OCI-LY7 (cell line): Measurements from ENCODE around the gene CYFIP1. TPM values are rescaled to one million over a fixed set of nuclear protein-coding genes. Genes with fewer than 3 reads are reported as not detected.

Experiments
- BruUV-seq: library from RNA; stranded (reverse); fragments of 400-500 nt; replicated peaks from 2 replicates; lab custom pipeline; 2021; lab: Mats Ljungman, UMichigan
- CTCF ChIA-PET: fragments of 300-600 bp; sonication (Branson Sonifier 250); formaldehyde crosslinking; loops from one replicate; lab custom pipeline; 2022; ENCODE audit warnings: antibody characterized with exemption; ENCODE audit not compliant: unreplicated experiment; lab: Charles Lee
- POLR2A ChIA-PET: fragments of 300-600 bp; sonication (Branson Sonifier 250); formaldehyde crosslinking; loops from one replicate; lab custom pipeline; 2022; ENCODE audit warnings: antibody characterized with exemption; lab: Charles Lee
- DNase-seq: peaks from one replicate; pipeline ENCODE4 v3.0.0-alpha.2; 2015; ENCODE audit warnings: low spot score
- H2AFZ ChIP-seq: fragments of 200-600 bp; sonication (generic), shearing (Covaris generic); 2 replicates; pipeline ENCODE4 v1.6.1; 2014; ENCODE audit warnings: mild to moderate bottlenecking, antibody characterized with exemption, low read length, moderate library complexity
- H3K27ac ChIP-seq: fragments of 200-600 bp; sonication (generic); 2 replicates; pipeline ENCODE4 v1.5.1; 2014; ENCODE audit warnings: mixed run types, low read depth, mild to moderate bottlenecking, moderate library complexity, low read length, inconsistent platforms; ENCODE audit not compliant: poor library complexity, severe bottlenecking
- H3K36me3 ChIP-seq: fragments of 200-600 bp; sonication (generic); 2 replicates; pipeline ENCODE4 v1.6.1; 2014; ENCODE audit warnings: mild to moderate bottlenecking, antibody characterized with exemption, low read length, moderate library complexity, mixed read lengths; ENCODE audit not compliant: insufficient read depth
- H3K4me1 ChIP-seq: fragments of 200-600 bp; sonication (generic); 2 replicates; pipeline ENCODE4 v1.5.1; 2014; ENCODE audit warnings: mild to moderate bottlenecking, low read length; ENCODE audit not compliant: insufficient read depth, poor library complexity, severe bottlenecking
- H3K4me2 ChIP-seq: fragments of 200-600 bp; sonication (generic); 2 replicates; pipeline ENCODE4 v1.6.1; 2014; ENCODE audit warnings: mild to moderate bottlenecking, low read length
- H3K4me3 ChIP-seq: fragments of 200-600 bp; sonication (generic); 2 replicates; pipeline ENCODE4 v1.5.1; 2014; ENCODE audit warnings: mild to moderate bottlenecking, low read depth, low read length; ENCODE audit not compliant: poor library complexity, severe bottlenecking
- H3K79me2 ChIP-seq: fragments of 200-600 bp; sonication (generic); 2 replicates; pipeline ENCODE4 v1.6.1; 2016; ENCODE audit warnings: low read depth, mild to moderate bottlenecking, low read length, moderate library complexity, mixed read lengths; ENCODE audit not compliant: insufficient read depth
- H3K9me2 ChIP-seq: fragments of 200-600 bp; sonication (generic); 2 replicates; pipeline ENCODE4 v1.6.1; 2016; ENCODE audit warnings: mild to moderate bottlenecking, low read length, mixed read lengths; ENCODE audit not compliant: insufficient read depth
- H3K9me3 ChIP-seq: fragments of 200-600 bp; sonication (generic); 2 replicates; pipeline ENCODE4 v1.6.1; 2014; ENCODE audit warnings: mild to moderate bottlenecking, mixed run types, low read length, mixed read lengths
- H4K20me1 ChIP-seq: fragments of 200-600 bp; sonication (generic); 2 replicates; pipeline ENCODE4 v1.6.1; 2014; ENCODE audit warnings: mild to moderate bottlenecking, antibody characterized with exemption, low read length, moderate library complexity, mixed read lengths; ENCODE audit not compliant: insufficient read depth
- EZH2phosphoT487 ChIP-seq: fragments of 200-600 bp; sonication (generic); IDR thresholded peaks from 2 replicates; pipeline ENCODE4 v1.6.1; 2018; ENCODE audit warnings: low read depth, borderline replicate concordance, mild to moderate bottlenecking, mixed run types, antibody characterized with exemption, low read length, moderate library complexity, mixed read lengths
- intact Hi-C: fragments of 100-400 bp; cut with micrococcal nuclease; formaldehyde crosslinking; loops from one replicate; pipeline ENCODE4 v1.10.0; 2022; ENCODE audit not compliant: unreplicated experiment
- total RNA-seq, 2 experiments: library from RNA; depleted of rRNA in 1 of 2; stranded (reverse); fragments of >200 nt in 1 of 2; shearing (Covaris generic) in 1 of 2; gene quantifications; 2 replicates each; pipeline ENCODE4 v1.2.3, GENCODE V29; 2014 to 2022
- TF ChIP-seq, protein P1 (sequence below): fragments of 200-600 bp; sonication (generic); conservative IDR thresholded peaks from 2 replicates; pipeline ENCODE4 v1.5.1; 2014; ENCODE audit warnings: mild to moderate bottlenecking, antibody characterized with exemption, low read length, moderate library complexity, mixed read lengths

CYFIP1 gene
- total RNA-seq, 2 experiments from 2014 or later = 0.98 to 1.3 TPM

DNA sequence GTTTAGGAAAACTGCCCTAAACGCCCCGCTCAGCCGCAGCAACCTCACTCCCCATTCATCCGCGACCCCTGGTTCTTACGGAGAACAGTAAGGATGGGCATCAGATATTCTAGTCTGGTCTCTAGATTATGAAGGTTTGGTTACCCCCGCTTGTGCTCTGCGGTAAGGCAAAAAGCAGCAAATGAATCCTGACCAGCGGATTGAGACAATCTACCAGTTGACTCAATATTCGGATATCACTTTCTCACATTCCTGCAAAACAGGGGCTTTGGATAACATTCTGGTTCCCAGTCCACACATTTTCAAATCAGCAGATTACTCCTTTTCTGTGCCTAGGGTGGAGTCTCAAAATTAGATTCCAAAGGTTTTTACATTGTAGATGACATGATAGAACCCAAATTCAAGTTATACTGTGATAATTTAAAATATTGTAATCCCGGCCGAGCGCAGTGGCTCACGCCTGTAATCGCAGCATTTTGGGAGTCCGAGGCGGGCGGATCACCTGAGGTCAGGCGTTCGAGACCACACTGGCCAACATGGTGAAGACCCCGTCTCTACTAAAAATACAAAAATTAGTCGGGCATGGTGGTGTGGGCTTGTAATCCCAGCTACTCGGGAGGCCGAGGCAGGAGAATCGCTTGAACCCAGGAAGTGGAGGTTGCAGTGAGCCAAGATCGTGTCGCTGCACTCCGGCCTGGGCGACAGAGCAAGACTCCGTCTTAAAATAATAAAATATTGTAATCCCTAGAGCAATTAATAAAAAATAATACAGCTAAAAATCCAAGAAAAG is 1.1 kb upstream of the CYFIP1 start:
- no peaks in the 10 kb centered on the region for H3K4me1 ChIP-seq
- POLR2A ChIA-PET = no interaction called here

DNA sequence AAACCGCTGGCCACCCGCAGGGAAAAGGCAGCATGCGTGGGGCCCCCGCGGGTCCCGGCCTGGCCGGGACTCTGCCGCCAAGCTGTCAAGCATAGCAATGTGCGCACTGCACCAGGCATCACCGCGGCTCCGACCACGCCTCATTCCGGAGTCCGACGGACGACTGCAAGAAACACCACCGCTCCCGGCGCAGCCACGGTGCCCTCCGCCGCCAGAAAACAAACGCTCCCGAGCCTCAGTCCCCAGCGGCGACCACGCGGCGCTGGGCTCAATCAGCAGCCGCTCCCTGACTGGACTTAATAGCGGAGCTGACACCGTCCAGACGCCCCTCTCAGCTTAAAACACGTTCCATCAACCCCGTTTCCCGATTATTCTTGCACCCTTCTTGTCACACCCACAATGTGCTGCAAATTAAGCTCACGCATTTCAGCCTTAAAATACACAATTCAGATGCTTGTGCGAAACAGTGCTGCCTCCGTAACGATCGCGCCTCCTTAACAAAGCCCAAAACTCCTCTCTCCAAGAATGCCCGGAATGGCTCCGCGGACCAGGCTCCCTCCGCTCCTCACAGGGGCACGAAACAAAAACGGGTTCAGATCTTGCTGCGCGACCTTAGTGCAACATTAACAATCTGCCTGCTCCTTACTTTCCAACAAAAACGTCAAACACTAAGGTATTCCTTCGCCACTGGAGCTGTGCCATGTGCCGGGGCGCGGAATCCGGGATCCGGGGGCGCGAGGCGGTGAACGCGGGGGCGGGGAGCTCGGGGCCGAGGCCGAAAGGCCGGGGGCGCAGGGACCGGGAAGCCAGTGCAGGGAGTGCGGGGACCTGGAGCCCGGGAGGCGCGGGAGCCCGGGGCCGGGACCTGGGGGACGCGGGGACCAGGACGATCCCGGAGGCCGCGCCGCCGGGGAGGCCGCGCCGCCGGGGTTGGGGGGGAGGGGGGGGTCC is 655 bp downstream of the CYFIP1 start:
- ChIA-PET POLR2A (no interaction called here), CTCF (no interaction called here)
- intact Hi-C loops = no loop called here
- no peak for DNase-seq
- no peaks in the 10 kb centered on the region for H3K36me3 ChIP-seq
- no peak overlapping the region for H2AFZ ChIP-seq
- H3K4me2 ChIP-seq = no peak overlapping the region
- no TSS peak for BruUV-seq
- no peaks in the 10 kb centered on the region for H3K9me2 ChIP-seq
- no peaks in the 10 kb centered on the region for H4K20me1 ChIP-seq
- TF ChIP-seq, protein P1, sequence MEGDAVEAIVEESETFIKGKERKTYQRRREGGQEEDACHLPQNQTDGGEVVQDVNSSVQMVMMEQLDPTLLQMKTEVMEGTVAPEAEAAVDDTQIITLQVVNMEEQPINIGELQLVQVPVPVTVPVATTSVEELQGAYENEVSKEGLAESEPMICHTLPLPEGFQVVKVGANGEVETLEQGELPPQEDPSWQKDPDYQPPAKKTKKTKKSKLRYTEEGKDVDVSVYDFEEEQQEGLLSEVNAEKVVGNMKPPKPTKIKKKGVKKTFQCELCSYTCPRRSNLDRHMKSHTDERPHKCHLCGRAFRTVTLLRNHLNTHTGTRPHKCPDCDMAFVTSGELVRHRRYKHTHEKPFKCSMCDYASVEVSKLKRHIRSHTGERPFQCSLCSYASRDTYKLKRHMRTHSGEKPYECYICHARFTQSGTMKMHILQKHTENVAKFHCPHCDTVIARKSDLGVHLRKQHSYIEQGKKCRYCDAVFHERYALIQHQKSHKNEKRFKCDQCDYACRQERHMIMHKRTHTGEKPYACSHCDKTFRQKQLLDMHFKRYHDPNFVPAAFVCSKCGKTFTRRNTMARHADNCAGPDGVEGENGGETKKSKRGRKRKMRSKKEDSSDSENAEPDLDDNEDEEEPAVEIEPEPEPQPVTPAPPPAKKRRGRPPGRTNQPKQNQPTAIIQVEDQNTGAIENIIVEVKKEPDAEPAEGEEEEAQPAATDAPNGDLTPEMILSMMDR = no peak
- TF ChIP-seq EZH2phosphoT487 = no peak
- H3K9me3 ChIP-seq = no peaks in the 10 kb centered on the region
- no peaks in the 10 kb centered on the region for H3K79me2 ChIP-seq
- H3K4me3 ChIP-seq = no peak overlapping the region
- no peak overlapping the region for H3K27ac ChIP-seq
- H3K4me1 ChIP-seq = no peaks in the 10 kb centered on the region

More for the DNA sequence above, 1.1 kb upstream of the CYFIP1 start:
- DNase-seq = no peak
- no peaks in the 10 kb centered on the region for H4K20me1 ChIP-seq
- TF ChIP-seq EZH2phosphoT487 = no peak
- H3K9me3 ChIP-seq = no peaks in the 10 kb centered on the region
- H2AFZ ChIP-seq = no peak overlapping the region
- H3K4me2 ChIP-seq = no peak overlapping the region
- H3K9me2 ChIP-seq = no peaks in the 10 kb centered on the region
- CTCF ChIA-PET = no interaction called here
- H3K4me3 ChIP-seq = no peak overlapping the region
- BruUV-seq = no TSS peak
- no peaks in the 10 kb centered on the region for H3K36me3 ChIP-seq
- intact Hi-C loops = no loop called here
- no peaks in the 10 kb centered on the region for H3K79me2 ChIP-seq
- no peak overlapping the region for H3K27ac ChIP-seq

DNA sequence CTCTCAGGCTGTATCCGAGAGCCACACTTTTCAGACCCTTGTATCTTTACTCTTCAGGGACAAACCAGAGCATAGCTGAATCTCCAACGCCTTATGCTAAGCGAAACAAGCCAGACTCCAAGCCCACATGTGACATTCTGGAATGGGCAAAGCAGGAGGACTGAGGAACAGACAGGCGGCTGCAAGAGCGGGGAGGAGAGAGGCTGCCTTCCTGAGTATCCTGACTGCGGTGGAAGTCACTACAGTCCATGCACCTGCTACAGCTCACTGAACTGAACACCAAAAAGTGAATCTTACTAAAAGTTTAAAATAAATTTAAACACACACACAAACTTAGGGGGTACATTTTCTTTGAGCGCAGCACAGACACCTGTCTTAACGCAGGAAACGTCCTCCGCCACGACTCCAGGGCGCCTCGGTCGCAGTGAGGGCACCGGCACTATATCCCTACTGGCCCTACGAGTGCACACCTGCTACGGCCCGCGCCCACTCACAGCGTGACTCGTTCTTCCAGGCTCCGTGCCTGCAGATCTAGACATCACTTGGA is 1.4 kb downstream of the CYFIP1 start:
- Histone ChIP-seq H3K79me2 (no peaks in the 10 kb centered on the region), H3K4me2 (no peak overlapping the region), H3K9me2 (no peaks in the 10 kb centered on the region), H3K27ac (no peak overlapping the region), H3K9me3 (no peaks in the 10 kb centered on the region), H2AFZ (no peak overlapping the region), H3K36me3 (no peaks in the 10 kb centered on the region), H3K4me3 (no peak overlapping the region), H4K20me1 (no peaks in the 10 kb centered on the region), H3K4me1 (no peaks in the 10 kb centered on the region)
- no peak for DNase-seq
- intact Hi-C loops = no loop called here
- POLR2A ChIA-PET = interaction anchor here (0.8 kb wide), 1 partner anchor 46 kb away, joined by 4 read pairs; no protein-coding TSS in a partner anchor
- BruUV-seq = no TSS peak
- TF ChIP-seq, protein P1 = no peak
- no peak for TF ChIP-seq EZH2phosphoT487
- CTCF ChIA-PET = no interaction called here
